Suprapubic skin (tissue), 4 donors: Measurements from ENCODE around the gene CFAP97D2. TPM values are rescaled to one million over a fixed set of nuclear protein-coding genes. Genes with fewer than 3 reads are reported as not detected.

Source experiments
- DNase-seq, 2 donors: peaks; one replicate each; pipeline ENCODE4 v3.0.0-alpha.2; 2019; ENCODE audit warnings: low spot score in 2 of 2
- H3K27ac ChIP-seq: fragments of 200-600 bp; sonication (generic); one replicate; pipeline ENCODE4 v1.5.1; 2019
- H3K27me3 ChIP-seq: fragments of 200-600 bp; sonication (generic); one replicate; pipeline ENCODE4 v1.5.1; 2019
- H3K36me3 ChIP-seq: fragments of 200-600 bp; sonication (generic); one replicate; pipeline ENCODE4 v1.5.1; 2019
- H3K4me1 ChIP-seq: fragments of 200-600 bp; sonication (generic); one replicate; pipeline ENCODE4 v1.5.1; 2019
- H3K4me3 ChIP-seq: fragments of 200-600 bp; sonication (generic); one replicate; pipeline ENCODE4 v1.5.1; 2019; ENCODE audit warnings: mild to moderate bottlenecking
- H3K9me3 ChIP-seq: fragments of 200-600 bp; sonication (generic); one replicate; pipeline ENCODE4 v1.5.1; 2019
- EP300 ChIP-seq: sonication (generic); formaldehyde crosslinking; IDR thresholded peaks from one replicate; pipeline ENCODE4 v1.6.1; 2017; ENCODE audit warnings: antibody characterized with exemption
- POLR2A ChIP-seq, 2 donors: fragments of 450-650 bp; IDR thresholded peaks; one replicate each; pipeline ENCODE4 v1.6.1; 2017; ENCODE audit warnings: antibody characterized with exemption in 2 of 2, mild to moderate bottlenecking in 2 of 2, moderate library complexity in 2 of 2
- POLR2AphosphoS5 ChIP-seq, 3 donors: sonication (generic); formaldehyde crosslinking; IDR thresholded peaks; one replicate each; pipeline ENCODE4 v1.6.1; 2017; ENCODE audit warnings: antibody characterized with exemption in 3 of 3
- WGBS: methylation state at CpG from one replicate; pipeline ENCODE4 v1.1.5; 2018; 5-methylcytosine and 5-hydroxymethylcytosine counted together
- total RNA-seq, 4 donors: library from RNA; depleted of rRNA; stranded (reverse); fragments of >200 nt; gene quantifications; one replicate each; pipeline ENCODE4 v1.1.0, GENCODE V29; 2016
- TF ChIP-seq, protein P1 (sequence below), 2 donors: fragments of 200-600 bp in 1 of 2; fragments of 450-650 bp in 1 of 2; sonication (generic) in 1 of 2; IDR thresholded peaks; one replicate each; pipeline ENCODE4 v1.5.1; 2016 to 2019; ENCODE audit warnings: antibody characterized with exemption in 2 of 2, mild to moderate bottlenecking in 1 of 2, moderate library complexity in 1 of 2

The CFAP97D2 gene
- total RNA-seq, 4 donors from 2014 or later: not detected

DNA sequence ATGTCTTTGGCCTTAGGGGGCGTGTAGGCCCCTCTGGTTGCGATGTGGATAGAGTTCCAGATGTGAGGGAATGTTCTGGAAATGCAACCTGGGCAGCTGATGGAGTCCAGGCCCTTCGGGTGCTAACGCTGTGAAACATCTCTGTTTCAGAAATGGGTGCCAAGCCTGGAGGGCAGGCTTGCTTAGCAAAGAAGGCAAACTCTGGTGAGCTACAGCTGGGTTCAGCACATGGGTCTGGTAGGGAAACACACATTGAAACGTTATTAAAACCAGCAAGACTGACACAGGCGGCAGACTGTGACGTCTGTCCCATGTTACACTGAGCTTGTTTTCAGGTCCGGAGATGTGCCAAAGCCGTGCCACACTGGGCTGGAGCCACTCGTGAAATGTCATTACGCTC lies 47.0 kb downstream of the CFAP97D2 start:
- no peaks in the 10 kb centered on the region for H3K36me3 ChIP-seq
- peaks cover 10% of the 10 kb centered on the region for H3K4me1 ChIP-seq
- peaks cover 26% of the 10 kb centered on the region for H3K27me3 ChIP-seq
- H3K4me3 ChIP-seq: no peak overlapping the region
- TF ChIP-seq POLR2AphosphoS5 (IDR thresholded peaks at IDR 0.05): no peak
- TF ChIP-seq, protein P1, sequence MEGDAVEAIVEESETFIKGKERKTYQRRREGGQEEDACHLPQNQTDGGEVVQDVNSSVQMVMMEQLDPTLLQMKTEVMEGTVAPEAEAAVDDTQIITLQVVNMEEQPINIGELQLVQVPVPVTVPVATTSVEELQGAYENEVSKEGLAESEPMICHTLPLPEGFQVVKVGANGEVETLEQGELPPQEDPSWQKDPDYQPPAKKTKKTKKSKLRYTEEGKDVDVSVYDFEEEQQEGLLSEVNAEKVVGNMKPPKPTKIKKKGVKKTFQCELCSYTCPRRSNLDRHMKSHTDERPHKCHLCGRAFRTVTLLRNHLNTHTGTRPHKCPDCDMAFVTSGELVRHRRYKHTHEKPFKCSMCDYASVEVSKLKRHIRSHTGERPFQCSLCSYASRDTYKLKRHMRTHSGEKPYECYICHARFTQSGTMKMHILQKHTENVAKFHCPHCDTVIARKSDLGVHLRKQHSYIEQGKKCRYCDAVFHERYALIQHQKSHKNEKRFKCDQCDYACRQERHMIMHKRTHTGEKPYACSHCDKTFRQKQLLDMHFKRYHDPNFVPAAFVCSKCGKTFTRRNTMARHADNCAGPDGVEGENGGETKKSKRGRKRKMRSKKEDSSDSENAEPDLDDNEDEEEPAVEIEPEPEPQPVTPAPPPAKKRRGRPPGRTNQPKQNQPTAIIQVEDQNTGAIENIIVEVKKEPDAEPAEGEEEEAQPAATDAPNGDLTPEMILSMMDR (IDR thresholded peaks at IDR 0.05): no peak
- no peak for TF ChIP-seq EP300
- no peak for TF ChIP-seq POLR2A (IDR thresholded peaks at IDR 0.05)
- no peak overlapping the region for H3K27ac ChIP-seq
- whole genome bisulfite sequencing: 46% methylated on average over 11 of the region's 11 CpGs
- no peaks in the 10 kb centered on the region for H3K9me3 ChIP-seq
- no peak for DNase-seq

DNA sequence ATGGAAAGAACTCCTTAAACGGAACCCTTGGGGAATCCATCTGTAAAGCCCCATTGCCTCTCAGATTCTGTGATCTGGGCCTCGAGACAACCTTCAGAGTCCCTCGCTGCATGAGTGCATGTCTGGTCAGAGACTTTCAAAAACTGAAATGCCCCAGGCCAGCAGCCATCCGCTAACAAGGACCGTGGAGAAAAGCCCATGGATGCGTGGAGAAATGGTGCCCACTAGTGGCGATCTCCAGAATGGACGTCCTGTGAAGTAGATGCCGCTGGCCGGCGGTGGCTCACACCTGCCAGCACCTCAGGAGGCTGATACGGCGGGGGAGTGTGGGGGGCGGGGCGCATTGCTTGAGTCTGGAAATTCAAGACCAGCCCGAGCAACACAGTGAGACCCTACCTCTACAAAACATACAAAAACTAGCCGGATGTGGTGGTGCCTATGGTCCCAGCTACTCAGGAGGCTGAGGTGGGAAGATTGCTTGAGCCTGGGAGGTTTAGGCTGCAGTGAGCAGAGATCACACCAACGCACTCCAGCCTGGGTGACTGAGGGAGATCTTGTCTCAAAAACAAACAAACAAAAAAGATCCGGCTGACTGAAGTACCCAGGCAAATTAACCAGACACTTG lies 47.8 kb downstream of the CFAP97D2 start:
- WGBS: 6% methylated on average over 19 of the region's 19 CpGs
- H3K27ac ChIP-seq: no peak overlapping the region

DNA sequence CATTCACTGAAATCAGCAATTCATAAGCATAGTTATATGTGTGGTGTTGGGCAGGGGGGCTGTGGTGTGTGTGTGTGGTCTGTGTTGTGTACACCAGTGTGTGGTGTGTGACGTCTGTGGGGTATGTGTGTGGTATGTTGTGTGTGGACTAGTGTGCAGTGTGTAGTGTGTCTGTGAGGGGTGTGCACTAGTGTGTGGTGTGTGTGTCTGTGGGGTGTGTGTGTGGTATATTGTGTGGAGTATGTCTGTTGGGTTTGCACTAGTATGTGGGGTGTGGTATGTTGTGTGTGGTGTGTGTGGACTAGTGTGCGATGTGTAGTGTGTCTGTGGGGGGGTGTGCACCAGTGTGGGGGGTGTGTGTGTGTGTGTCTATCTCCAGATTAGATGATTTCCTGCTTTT lies 48.5 kb downstream of the CFAP97D2 start:
- no peak overlapping the region for H3K27ac ChIP-seq
- no peaks in the 10 kb centered on the region for H3K9me3 ChIP-seq
- peaks cover 26% of the 10 kb centered on the region for H3K27me3 ChIP-seq
- H3K4me3 ChIP-seq: no peak overlapping the region
- H3K36me3 ChIP-seq: no peaks in the 10 kb centered on the region
- WGBS: 84% methylated on average over 2 of the region's 2 CpGs
- no peak for TF ChIP-seq EP300
- no peak for TF ChIP-seq POLR2A (IDR thresholded peaks at IDR 0.05)
- no peak for TF ChIP-seq POLR2AphosphoS5 (IDR thresholded peaks at IDR 0.05)
- TF ChIP-seq, protein P1 (IDR thresholded peaks at IDR 0.05): no peak
- DNase-seq: no peak
- H3K4me1 ChIP-seq: peaks cover 10% of the 10 kb centered on the region

More for the DNA sequence above, 47.8 kb downstream of the CFAP97D2 start:
- peak; percentile 90 to 93 for DNase-seq
- Histone ChIP-seq H3K4me3 (no peak overlapping the region), H3K9me3 (no peaks in the 10 kb centered on the region), H3K4me1 (peaks cover 10% of the 10 kb centered on the region), H3K27me3 (peaks cover 26% of the 10 kb centered on the region), H3K36me3 (no peaks in the 10 kb centered on the region)
- no peak for TF ChIP-seq EP300
- TF ChIP-seq POLR2AphosphoS5 (IDR thresholded peaks at IDR 0.05): no peak
- TF ChIP-seq POLR2A (IDR thresholded peaks at IDR 0.05): no peak
- TF ChIP-seq, protein P1 (IDR thresholded peaks at IDR 0.05): peak; percentile 88 to 96

DNA sequence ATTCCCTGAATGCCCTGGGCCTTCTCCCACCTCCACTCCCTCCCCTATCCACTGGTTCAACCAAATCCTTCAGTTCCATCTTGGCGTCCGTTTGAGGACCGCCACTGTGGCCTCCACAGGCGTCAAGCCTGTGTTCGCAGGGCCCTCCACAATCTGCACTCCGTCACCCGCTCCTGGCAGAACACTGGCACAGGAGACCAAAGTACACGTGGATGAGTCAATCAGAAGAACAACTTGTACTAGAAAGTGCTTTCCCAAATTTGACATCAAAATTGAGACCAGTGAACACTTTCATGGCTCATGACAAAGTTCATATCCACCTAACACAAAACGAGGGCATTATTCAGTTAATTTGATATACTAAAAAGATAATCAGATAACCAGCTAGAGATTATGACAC lies 49.1 kb downstream of the CFAP97D2 start:
- Histone ChIP-seq H3K9me3 (no peaks in the 10 kb centered on the region), H3K36me3 (no peaks in the 10 kb centered on the region), H3K27me3 (peaks cover 26% of the 10 kb centered on the region), H3K4me3 (no peak overlapping the region), H3K27ac (no peak overlapping the region), H3K4me1 (peaks cover 10% of the 10 kb centered on the region)
- no peak for TF ChIP-seq EP300
- no peak for TF ChIP-seq POLR2A (IDR thresholded peaks at IDR 0.05)
- no peak for TF ChIP-seq POLR2AphosphoS5 (IDR thresholded peaks at IDR 0.05)
- TF ChIP-seq, protein P1 (IDR thresholded peaks at IDR 0.05): no peak
- WGBS: 79% methylated on average over 9 of the region's 9 CpGs
- DNase-seq: no peak

DNA sequence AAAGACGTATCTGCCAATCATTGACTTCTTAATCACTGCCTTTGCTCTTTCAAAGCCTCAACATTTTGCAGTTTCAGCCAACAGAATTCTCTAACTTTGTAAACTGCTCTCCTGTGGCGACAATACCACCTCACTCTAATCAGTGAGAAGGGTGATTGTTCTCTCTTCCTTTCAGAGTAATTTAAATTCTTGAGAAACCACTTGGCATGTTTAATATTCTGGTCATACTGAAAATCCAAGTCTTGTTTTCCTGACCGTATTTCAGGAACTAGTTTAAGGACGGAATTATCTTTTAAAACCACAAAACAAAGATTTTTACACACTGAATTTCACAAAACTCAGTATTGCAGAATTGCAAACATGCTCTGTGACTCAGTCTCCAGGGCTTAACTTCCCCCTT lies 50.4 kb downstream of the CFAP97D2 start:
- Histone ChIP-seq H3K27me3 (peaks cover 26% of the 10 kb centered on the region), H3K36me3 (no peaks in the 10 kb centered on the region), H3K9me3 (no peaks in the 10 kb centered on the region), H3K4me1 (peaks cover 10% of the 10 kb centered on the region), H3K4me3 (no peak overlapping the region), H3K27ac (no peak overlapping the region)
- TF ChIP-seq POLR2A (IDR thresholded peaks at IDR 0.05) (no peak), EP300 (no peak), POLR2AphosphoS5 (IDR thresholded peaks at IDR 0.05) (no peak)
- TF ChIP-seq, protein P1 (IDR thresholded peaks at IDR 0.05): no peak
- 71% methylated on average over 4 of the region's 4 CpGs for WGBS
- no peak for DNase-seq
